HepG2 (cell line): ENCODE data around the gene TAS2R40. TPM values are rescaled to one million over a fixed set of nuclear protein-coding genes. Genes with fewer than 3 reads are reported as not detected.

Source experiments
- ATAC-seq: fragments of 200-7000 bp; cut with Tn5 transposase; 3 replicates; pipeline ENCODE4 v1.9.1; 2020; ENCODE audit warnings: mild to moderate bottlenecking, moderate library complexity
- BruUV-seq: library from RNA; stranded (reverse); fragments of 400-500 nt; replicated peaks from 2 replicates; lab custom pipeline; 2021; lab: Mats Ljungman, UMichigan
- CTCF ChIA-PET: fragments of 300-600 bp; formaldehyde crosslinking; extraction: SDS; loops from one replicate; lab custom pipeline; 2021; ENCODE audit warnings: low total read pairs, inconsistent platforms, low intra/inter-chr PET ratio; lab: Yijun Ruan, JAX
- POLR2A ChIA-PET: fragments of 350-600 bp; sonication (Branson Sonifier 250); formaldehyde crosslinking; loops from one replicate; lab custom pipeline; 2020; ENCODE audit warnings: antibody characterized with exemption, inconsistent platforms; lab: Yijun Ruan, JAX
- DNase-seq: peaks from one replicate; pipeline ENCODE4 v3.0.0-alpha.2; 2015; ENCODE audit warnings: low spot score
- FAIRE-seq: peaks from 3 replicates; lab custom pipeline; 2011; peaks lifted over from hg19 to GRCh38; lab: Jason Lieb, UNC
- H2AFZ ChIP-seq: one replicate; pipeline ENCODE4 v1.6.1; 2011; ENCODE audit warnings: low read length, inconsistent platforms
- H3K27ac ChIP-seq: fragments of 300-600 bp; 3 replicates; pipeline ENCODE4 v1.8.0; 2011; ENCODE audit warnings: mixed run types, mild to moderate bottlenecking, mixed read lengths, low read length, inconsistent platforms; ENCODE audit not compliant: insufficient read depth; ENCODE audit errors: extremely low read length
- H3K27me3 ChIP-seq, 2 experiments: fragments of 200-600 bp in 1 of 2; 2 replicates in 1 of 2; 3 replicates in 1 of 2; pipeline versions ENCODE4 v1.6.0 to v1.8.0; 2011; ENCODE audit warnings: low read length in 2 of 2, mild to moderate bottlenecking in 2 of 2, moderate library complexity in 2 of 2, inconsistent platforms in 1 of 2; ENCODE audit not compliant: insufficient read depth in 2 of 2, control insufficient read depth in 1 of 2
- H3K36me3 ChIP-seq, 2 experiments: fragments of 200-600 bp in 1 of 2; replicated peaks in 1 of 2; 2 replicates in 1 of 2; 3 replicates in 1 of 2; pipeline versions ENCODE4 v1.5.1 to v1.8.0; 2011; ENCODE audit warnings: low read length in 2 of 2, inconsistent platforms in 1 of 2; ENCODE audit not compliant: insufficient read depth in 2 of 2, control insufficient read depth in 1 of 2
- H3K4me1 ChIP-seq: 2 replicates; pipeline ENCODE4 v1.5.1; 2012; ENCODE audit warnings: low read length, inconsistent platforms; ENCODE audit not compliant: insufficient read depth
- H3K4me2 ChIP-seq: 2 replicates; pipeline ENCODE4 v1.6.0; 2011; ENCODE audit warnings: low read depth, low read length, inconsistent platforms
- H3K4me3 ChIP-seq, 3 experiments: fragments of 200-600 bp in 1 of 3; sonication (generic), shearing (Covaris generic) in 1 of 3; replicated peaks in 1 of 3; 2 replicates each; pipeline ENCODE4 v1.5.1; 2011 to 2016; ENCODE audit warnings: low read length in 3 of 3, inconsistent platforms in 2 of 3, low read depth in 2 of 3, mild to moderate bottlenecking in 2 of 3, control low read depth in 1 of 3, mixed read lengths in 1 of 3; ENCODE audit not compliant: insufficient read depth in 1 of 3
- H3K79me2 ChIP-seq: one replicate; pipeline ENCODE4 v1.6.1; 2011; ENCODE audit warnings: low read length, inconsistent platforms; ENCODE audit not compliant: insufficient read depth
- H3K9ac ChIP-seq: 2 replicates; pipeline ENCODE4 v1.6.0; 2011; ENCODE audit warnings: mild to moderate bottlenecking, low read depth, low read length, inconsistent platforms; ENCODE audit not compliant: insufficient read depth
- H3K9me3 ChIP-seq: 2 replicates; pipeline ENCODE4 v1.5.1; 2012; ENCODE audit warnings: mild to moderate bottlenecking, low read length
- H4K20me1 ChIP-seq: 2 replicates; pipeline ENCODE4 v1.6.0; 2011; ENCODE audit warnings: inconsistent platforms, mild to moderate bottlenecking, low read length, moderate library complexity; ENCODE audit not compliant: insufficient read depth
- AHR ChIP-seq: IDR thresholded peaks from 2 replicates; pipeline ENCODE4 v1.6.1; 2018; ENCODE audit warnings: missing genetic modification reagents, missing compliant biosample characterization
- ATM ChIP-seq: fragments of 450-650 bp; IDR thresholded peaks from 2 replicates; pipeline ENCODE4 v1.7.1; 2017; ENCODE audit warnings: mild to moderate bottlenecking, borderline replicate concordance
- BRCA1 ChIP-seq: sonication (generic); formaldehyde crosslinking; IDR thresholded peaks from 2 replicates; pipeline ENCODE4 v1.4.0; 2020; ENCODE audit warnings: missing genetic modification reagents
- HCFC1 ChIP-seq: fragments of 150-350 bp; IDR thresholded peaks from 2 replicates; pipeline ENCODE4 v1.6.1; 2014; ENCODE audit warnings: low read depth, low read length
- KIAA2018 ChIP-seq: sonication (generic); formaldehyde crosslinking; IDR thresholded peaks from 2 replicates; pipeline ENCODE4 v1.5.0; 2020; ENCODE audit warnings: mild to moderate bottlenecking, missing genetic modification reagents, borderline replicate concordance
- MYC ChIP-seq: sonication (generic); formaldehyde crosslinking; IDR thresholded peaks from 2 replicates; pipeline ENCODE4 v1.9.0; 2021; ENCODE audit warnings: missing genetic modification reagents, borderline replicate concordance
- PTBP1 ChIP-seq: fragments of 200-400 bp; formaldehyde crosslinking; IDR thresholded peaks from 2 replicates; pipeline ENCODE4 v1.6.1; 2018; ENCODE audit warnings: low read length, low read depth; ENCODE audit not compliant: poor library complexity, severe bottlenecking
- ZFP36 ChIP-seq: fragments of 150-350 bp; IDR thresholded peaks from 2 replicates; pipeline ENCODE4 v1.6.1; 2018; ENCODE audit warnings: borderline replicate concordance, low read length, low read depth; ENCODE audit not compliant: partially characterized antibody
- ZFP91 ChIP-seq: sonication (generic); formaldehyde crosslinking; IDR thresholded peaks from 2 replicates; pipeline ENCODE4 v1.9.0; 2022; ENCODE audit warnings: missing genetic modification reagents, mild to moderate bottlenecking, borderline replicate concordance
- ZNF337 ChIP-seq: sonication (generic); formaldehyde crosslinking; IDR thresholded peaks from 2 replicates; pipeline ENCODE4 v1.5.1; 2020; ENCODE audit warnings: missing genetic modification reagents, low read depth, mild to moderate bottlenecking, borderline replicate concordance
- ZNF432 ChIP-seq: sonication (generic); formaldehyde crosslinking; IDR thresholded peaks from 2 replicates; pipeline ENCODE4 v1.5.0; 2020; ENCODE audit warnings: missing genetic modification reagents, mild to moderate bottlenecking, borderline replicate concordance
- ZNF496 ChIP-seq: sonication (generic); formaldehyde crosslinking; IDR thresholded peaks from 2 replicates; pipeline ENCODE4 v1.8.1; 2023; ENCODE audit warnings: mild to moderate bottlenecking, moderate library complexity, missing genetic modification reagents; ENCODE audit not compliant: insufficient replicate concordance
- ZNF883 ChIP-seq: sonication (generic); formaldehyde crosslinking; IDR thresholded peaks from 2 replicates; pipeline ENCODE4 v1.5.1; 2020; ENCODE audit warnings: mild to moderate bottlenecking, missing genetic modification reagents; ENCODE audit errors: not compliant biosample characterization
- WGBS: methylation state at CpG from one replicate; pipeline ENCODE4 v1.1.6; 2017; ENCODE audit warnings: low lambda C conversion rate; 5-methylcytosine and 5-hydroxymethylcytosine counted together
- in situ Hi-C: cut with HindIII; loops from 2 replicates; pipeline ENCODE4 v1.10.0; 2017; ENCODE audit warnings: low pct_unique_long_range_greater_than_20kb; ENCODE audit not compliant: extremely low pct_ligation_motif_present
- intact Hi-C: fragments of 100-400 bp; cut with micrococcal nuclease; formaldehyde crosslinking; loops from one replicate; pipeline ENCODE4 v1.10.0; 2022; ENCODE audit not compliant: unreplicated experiment
- polyA plus RNA-seq, 8 experiments: library from polyadenylated mRNA; depleted of rRNA in 3 of 8; stranded (reverse) in 7 of 8; unstranded in 1 of 8; fragments of >200 nt; fragmentation: Illumina TruSeq in 4 of 8; extraction: Trizol in 4 of 8; gene quantifications; 2 replicates each; pipeline versions ENCODE4 v1.2.1 to v1.2.3, GENCODE V29; 2011 to 2016; ENCODE audit warnings: low read depth in 4 of 8, missing spikeins in 1 of 8, mixed read lengths in 1 of 8; ENCODE audit not compliant: insufficient read depth in 1 of 8
- total RNA-seq, 5 experiments: library from RNA; depleted of rRNA; stranded (reverse); fragments of >200 nt; fragmentation: Illumina TruSeq; extraction: Trizol; gene quantifications; 2 replicates each; pipeline ENCODE4 v1.2.3, GENCODE V29; 2016; ENCODE audit warnings: low read depth in 1 of 5

Gene TAS2R40
- total and polyA plus RNA-seq, 2 of the 13 experiments (the other 11 are each of a cell fraction or from before 2014, with no cell fraction given), result not detected

GRCh38 chr7:143244321-143244720 lies 22.5 kb downstream of the TAS2R40 start:
- ATAC-seq (no peak), DNase-seq (no peak), FAIRE-seq (no peak)
- in situ Hi-C loops, result loop anchor here (5.0 kb wide), 1 partner anchor 58 kb away; no protein-coding TSS in a partner anchor
- Histone ChIP-seq H3K27me3 (no peaks in the 10 kb centered on the region), H3K27ac (no peak overlapping the region), H3K4me2 (0 out of 2 replicates have a peak overlapping the region, but pooled peaks have one; percentile 30), H3K36me3 (no peaks in the 10 kb centered on the region), H2AFZ (no peak overlapping the region), H3K79me2 (no peaks in the 10 kb centered on the region), H3K4me1 (peaks cover 38% of the 10 kb centered on the region), H3K4me3 (no peak overlapping the region), H4K20me1 (no peaks in the 10 kb centered on the region), H3K9ac (no peak overlapping the region), H3K9me3 (no peaks in the 10 kb centered on the region)
- TF ChIP-seq PTBP1 (no peak), BRCA1 (CRISPR knock-in tag) (no peak), MYC (no peak), ZFP91 (no peak), ZNF432 (CRISPR knock-in tag) (no peak), KIAA2018 (no peak), AHR (CRISPR knock-in tag) (no peak), ZNF337 (CRISPR knock-in tag) (no peak), HCFC1 (no peak), ATM (no peak), ZNF496 (no peak), ZNF883 (CRISPR knock-in tag) (no peak), ZFP36 (no peak)
- intact Hi-C loops, result no loop called here
- WGBS, result 4% methylated on average over 1 of the region's 1 CpG
- ChIA-PET CTCF (no interaction called here), POLR2A (interaction anchor here (1.2 to 2.0 kb wide), 2 partner anchors 19 kb away, joined by 7 read pairs; partner anchors contain the start of gene GSTK1)
- BruUV-seq, result no TSS peak
